D341Med (cell line): ENCODE measurements around the gene NRL.

ENCODE experiments used
- DNase-seq: peaks from one replicate; pipeline ENCODE4 v3.0.0; 2012; ENCODE audit warnings: low spot score

The NRL gene

DNA sequence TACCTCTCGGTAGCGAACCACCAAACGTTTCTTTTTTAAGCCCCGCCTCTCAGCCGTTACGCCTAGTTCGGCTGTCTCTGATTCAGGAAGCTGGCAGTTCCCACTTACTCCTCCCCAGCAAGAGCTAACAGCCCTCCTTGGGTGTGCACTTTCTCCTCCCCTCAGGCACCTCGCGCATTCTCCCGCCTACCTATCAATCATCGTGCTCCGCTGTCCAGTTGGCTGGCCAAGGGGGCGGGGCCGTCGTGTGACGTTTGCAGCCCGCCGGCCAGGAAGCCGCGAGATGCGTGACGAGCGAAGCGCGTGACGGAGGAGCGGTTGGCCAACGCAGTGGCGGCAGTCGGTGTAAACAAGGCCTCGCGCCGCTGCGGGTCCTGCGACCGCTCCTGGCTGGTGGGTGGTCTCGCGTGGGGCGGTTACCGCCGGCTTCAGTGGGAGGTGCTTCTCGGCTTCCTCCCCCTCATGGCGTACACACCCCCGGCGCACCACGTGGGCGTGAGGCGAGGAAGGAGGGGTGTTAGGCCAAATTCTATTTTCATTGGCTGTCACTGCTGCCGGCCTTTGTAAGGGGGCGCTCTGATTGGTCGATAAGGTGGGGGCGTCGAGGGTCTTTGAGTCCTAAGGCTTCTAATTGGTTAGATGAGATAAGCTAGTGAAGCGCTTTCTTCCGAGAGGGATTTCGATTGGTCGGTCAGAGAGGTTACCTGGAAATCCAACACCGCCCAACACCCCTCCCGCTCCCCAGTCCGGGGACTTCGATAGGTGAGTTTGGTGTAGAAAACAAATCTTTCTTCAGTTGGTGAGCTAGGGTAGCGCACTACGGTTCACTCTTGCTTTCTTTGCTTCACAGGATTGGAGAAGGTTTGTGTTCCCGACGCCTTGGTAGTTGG is at the start of gene NRL, which contains the start of gene DCAF11:
NRL (minus strand) TSS at position 418 of the 890 bp plus-strand sequence. CDS start 32,101 bp downstream, outside the sequence.
DCAF11 (plus strand) TSS at position 246 of the 890 bp plus-strand sequence. CDS start 818 bp downstream, outside the sequence.
- DNase-seq: peak; percentile 95

DNA sequence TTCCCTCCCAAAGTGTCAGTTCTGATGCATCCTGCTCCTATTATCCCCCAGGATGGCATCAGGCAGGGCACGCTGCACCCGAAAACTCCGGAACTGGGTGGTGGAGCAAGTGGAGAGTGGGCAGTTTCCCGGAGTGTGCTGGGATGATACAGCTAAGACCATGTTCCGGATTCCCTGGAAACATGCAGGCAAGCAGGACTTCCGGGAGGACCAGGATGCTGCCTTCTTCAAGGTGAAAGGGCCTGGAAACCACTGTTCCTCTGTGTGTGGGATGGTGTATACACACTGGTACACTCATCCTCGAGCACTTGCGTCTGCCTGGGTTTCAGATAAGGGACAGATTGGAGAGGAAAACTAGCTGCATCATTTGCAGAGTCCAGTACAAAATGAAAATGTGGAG is 47.3 kb upstream of the NRL start:
- no peak for DNase-seq

DNA sequence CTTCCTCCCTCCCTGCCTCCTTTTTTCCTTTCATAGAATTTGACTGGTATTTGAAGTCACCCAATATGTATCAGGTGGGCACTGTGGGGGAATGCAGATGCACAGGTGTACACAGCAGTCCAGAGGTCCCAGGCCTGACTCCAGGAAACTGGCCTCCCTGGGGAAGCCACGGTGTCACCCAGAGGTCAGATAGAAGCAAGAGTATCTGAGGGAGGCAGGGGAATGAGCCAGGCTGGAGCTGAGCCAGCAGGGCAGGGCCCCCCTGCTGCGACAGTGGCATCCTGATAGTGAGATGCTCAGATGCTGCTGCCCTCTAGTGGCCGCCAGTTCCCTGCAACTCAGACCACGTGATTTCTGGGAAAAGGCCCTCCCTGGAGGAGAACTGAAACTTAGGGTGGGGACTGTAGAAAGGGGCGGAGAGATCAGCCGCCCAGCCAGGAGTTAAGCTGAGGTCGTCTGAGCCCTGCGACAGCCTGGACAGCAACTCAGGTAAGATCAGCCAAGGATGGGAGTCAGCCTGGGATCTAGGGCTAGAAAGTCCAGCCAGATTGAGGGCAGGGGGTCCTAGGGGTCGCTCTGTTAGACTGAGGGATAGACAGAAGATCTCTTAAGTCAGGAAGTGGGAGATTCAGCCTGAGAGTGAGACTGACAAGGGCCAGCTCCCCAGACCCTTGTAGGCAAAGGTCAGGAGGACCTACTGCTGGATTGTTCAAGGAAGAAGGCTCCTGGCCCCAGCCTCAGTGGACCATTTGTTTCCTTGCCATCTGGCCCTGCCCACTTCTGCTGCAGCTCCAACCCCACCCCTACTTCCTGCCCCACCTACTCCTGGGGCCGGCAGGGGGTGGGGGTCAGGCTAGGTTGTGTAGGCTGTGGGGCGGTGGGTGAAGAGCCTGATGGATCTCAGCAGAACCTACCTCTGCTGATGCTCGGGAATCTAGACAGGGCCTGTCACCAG is 46.4 kb upstream of the NRL start, which contains the start of gene IRF9:
IRF9 (plus strand) TSS at position 416 of the 955 bp plus-strand sequence. CDS start 880 bp downstream, outside the sequence.
- DNase-seq: peak; percentile 94

DNA sequence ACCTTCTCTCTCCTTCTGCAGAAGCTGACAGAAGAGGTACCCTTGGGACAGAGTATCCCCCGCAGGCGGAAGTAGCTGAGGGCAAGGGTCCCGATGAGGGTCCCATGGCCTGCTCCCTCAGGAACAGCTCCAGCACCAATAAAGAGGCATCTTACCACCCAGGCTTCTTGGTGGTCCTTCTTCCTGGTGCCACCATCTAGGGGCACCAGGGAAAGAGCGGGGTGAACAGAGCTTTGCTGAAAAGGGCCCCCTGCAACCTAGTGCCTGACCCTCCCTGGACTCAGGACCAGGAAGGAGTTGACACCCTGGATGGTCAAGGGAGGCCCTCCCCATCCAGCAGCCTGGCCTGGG is 45.7 kb upstream of the NRL start:
- DNase-seq: no peak

- DNase-seq: no peak
Observed at GRCh38 chr14:24159777-24160498, 45.2 kb upstream of the NRL start.

- no peak for DNase-seq
Observed at GRCh38 chr14:24157331-24157730, 42.6 kb upstream of the NRL start.

GRCh38 chr14:24156840-24157239 is 42.1 kb upstream of the NRL start:
- DNase-seq: no peak

DNA sequence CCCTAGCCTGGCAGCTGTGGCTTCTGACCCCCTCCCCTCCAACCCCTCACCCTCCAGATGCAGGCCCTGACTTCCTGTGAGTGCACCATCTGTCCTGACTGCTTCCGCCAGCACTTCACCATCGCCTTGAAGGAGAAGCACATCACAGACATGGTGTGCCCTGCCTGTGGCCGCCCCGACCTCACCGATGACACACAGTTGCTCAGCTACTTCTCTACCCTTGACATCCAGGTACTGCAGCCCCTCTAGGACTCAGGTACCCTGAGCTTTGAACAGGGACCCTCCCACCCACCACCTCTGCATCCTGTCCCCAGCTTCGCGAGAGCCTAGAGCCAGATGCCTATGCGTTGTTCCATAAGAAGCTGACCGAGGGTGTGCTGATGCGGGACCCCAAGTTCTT is 40.4 kb upstream of the NRL start:
- DNase-seq: no peak

DNA sequence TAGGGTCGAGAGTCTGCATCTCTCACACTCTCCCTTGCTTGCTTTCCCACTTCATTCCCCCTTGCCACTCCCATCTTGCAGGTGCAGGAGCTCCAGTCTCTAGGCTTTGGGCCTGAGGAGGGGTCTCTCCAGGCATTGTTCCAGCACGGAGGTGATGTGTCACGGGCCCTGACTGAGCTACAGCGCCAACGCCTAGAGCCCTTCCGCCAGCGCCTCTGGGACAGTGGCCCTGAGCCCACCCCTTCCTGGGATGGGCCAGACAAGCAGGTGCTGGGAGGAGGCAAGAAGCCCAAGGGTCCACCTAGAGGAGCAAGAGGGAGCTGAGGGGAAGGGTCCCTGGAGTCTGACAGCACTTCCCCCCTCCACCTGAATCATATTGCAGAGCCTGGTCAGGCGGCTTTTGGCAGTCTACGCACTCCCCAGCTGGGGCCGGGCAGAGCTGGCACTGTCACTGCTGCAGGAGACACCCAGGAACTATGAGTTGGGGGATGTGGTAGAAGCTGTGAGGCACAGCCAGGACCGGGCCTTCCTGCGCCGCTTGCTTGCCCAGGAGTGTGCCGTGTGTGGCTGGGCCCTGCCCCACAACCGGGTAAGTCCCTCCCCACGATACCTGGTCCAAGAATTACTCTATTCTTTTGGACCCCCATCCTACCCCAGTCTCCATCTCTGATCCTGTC is 36.8 kb upstream of the NRL start:
- DNase-seq: no peak

DNA sequence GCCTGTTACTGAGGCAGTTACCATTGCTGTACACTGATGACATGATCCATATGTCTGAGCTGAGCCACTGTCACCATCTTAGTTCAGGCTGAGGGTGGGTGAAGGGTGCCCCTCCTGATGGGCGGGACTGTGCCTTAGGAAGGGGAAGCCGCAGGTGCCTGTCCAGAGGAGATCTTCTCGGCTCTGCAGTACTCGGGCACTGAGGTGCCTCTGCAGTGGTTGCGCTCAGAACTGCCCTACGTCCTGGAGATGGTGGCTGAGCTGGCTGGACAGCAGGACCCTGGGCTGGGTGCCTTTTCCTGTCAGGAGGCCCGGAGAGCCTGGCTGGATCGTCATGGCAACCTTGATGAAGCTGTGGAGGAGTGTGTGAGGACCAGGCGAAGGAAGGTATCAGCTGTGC is 36.2 kb upstream of the NRL start:
- DNase-seq: no peak

GRCh38 chr14:24150567-24150966 is 35.8 kb upstream of the NRL start:
- no peak for DNase-seq

DNA sequence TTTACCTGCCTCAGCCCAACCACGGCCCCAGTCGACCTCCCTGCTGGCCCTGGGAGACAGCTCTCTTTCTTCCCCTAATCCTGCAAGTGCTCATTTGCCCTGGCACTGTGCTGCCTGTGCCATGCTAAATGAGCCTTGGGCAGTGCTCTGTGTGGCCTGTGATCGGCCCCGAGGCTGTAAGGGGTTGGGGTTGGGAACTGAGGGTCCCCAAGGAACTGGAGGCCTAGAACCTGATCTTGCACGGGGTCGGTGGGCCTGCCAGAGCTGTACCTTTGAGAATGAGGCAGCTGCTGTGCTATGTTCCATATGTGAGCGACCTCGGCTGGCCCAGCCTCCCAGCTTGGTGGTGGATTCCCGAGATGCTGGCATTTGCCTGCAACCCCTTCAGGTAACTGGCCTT is 35.3 kb upstream of the NRL start:
- no peak for DNase-seq

GRCh38 chr14:24149302-24149969 is 34.7 kb upstream of the NRL start:
- no peak for DNase-seq

DNA sequence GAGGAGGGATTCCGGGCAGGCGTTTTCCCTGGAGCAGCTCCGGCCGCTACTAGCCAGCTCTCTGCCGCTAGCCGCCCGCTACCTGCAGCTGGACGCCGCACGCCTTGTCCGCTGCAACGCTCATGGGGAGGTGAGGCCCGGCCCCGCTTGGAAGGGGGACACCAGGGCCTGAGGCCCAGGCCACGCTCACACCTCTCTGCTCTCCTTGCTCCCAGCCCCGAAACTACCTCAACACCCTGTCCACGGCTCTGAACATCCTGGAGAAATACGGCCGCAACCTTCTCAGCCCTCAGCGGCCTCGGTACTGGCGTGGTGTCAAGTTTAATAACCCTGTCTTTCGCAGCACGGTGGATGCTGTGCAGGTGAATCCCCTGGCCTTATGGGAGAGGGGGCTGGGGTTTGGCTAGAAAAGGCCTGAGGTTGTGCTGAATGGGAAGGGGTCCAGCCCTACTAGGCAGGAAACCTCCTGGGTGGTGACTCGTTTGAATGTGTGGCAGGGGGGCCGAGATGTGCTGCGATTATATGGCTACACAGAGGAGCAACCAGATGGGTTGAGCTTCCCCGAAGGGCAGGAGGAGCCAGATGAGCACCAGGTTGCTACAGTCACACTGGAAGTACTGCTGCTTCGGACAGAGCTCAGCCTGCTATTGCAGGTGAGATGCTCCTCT is 33.1 kb upstream of the NRL start:
- no peak for DNase-seq

GRCh38 chr14:24146978-24147760 is 32.4 kb upstream of the NRL start, which contains the start of gene RNF31:
Gene RNF31 (plus strand): TSS chr14:24147498. CDS start chr14:24147699, 201 bp downstream.
- DNase-seq: peak; percentile 95

DNA sequence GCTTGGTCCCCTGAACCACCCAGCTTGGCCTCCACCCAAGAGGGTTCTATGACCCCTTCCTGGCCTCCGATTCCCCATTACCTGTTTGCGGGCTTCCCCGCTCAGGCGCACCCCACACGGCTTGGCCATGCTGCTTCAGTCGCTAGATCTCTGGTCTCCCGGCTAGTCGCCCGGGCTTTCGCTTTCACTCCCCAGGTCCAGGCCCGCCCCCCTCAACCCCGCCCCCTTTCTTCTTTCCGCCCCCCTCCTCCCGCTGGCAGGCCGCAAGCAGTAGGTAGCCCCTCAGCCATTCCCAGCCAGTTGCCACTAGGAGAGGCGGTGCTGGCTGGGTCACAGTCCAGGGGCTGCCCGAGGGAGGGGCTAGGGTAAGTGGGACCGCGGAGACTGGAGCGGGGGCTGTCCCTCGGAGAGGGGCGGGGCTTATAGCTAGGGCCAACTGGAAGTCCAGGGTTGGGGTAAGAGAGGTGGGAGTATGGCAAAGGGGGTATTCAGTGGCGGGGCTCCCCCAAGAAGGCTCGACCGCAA is 31.8 kb upstream of the NRL start, which contains the start of gene PSME2:
PSME2 (minus strand) TSS at position 158 of the 525 bp plus-strand sequence; CDS start at position 129, 29 bp downstream.
- peak; percentile 94 for DNase-seq

- no peak for DNase-seq
Observed at GRCh38 chr14:24145690-24146452, 31.1 kb upstream of the NRL start.

GRCh38 chr14:24145219-24145618 is 30.5 kb upstream of the NRL start:
- no peak for DNase-seq
